Vagina (tissue), 2 donors: ENCODE data around the gene DDX54.

ENCODE experiments used
- POLR2A ChIP-seq, 2 donors: fragments of 450-650 bp; IDR thresholded peaks; one replicate each; pipeline ENCODE4 v1.6.1; 2017; ENCODE audit warnings: antibody characterized with exemption in 2 of 2, mild to moderate bottlenecking in 2 of 2, moderate library complexity in 2 of 2
- POLR2AphosphoS5 ChIP-seq, 2 donors: sonication (generic); formaldehyde crosslinking; IDR thresholded peaks; one replicate each; pipeline ENCODE4 v1.9.0; 2017; ENCODE audit warnings: antibody characterized with exemption in 2 of 2, mild to moderate bottlenecking in 2 of 2, low read depth in 1 of 2; ENCODE audit not compliant: insufficient read depth in 1 of 2

- TF ChIP-seq POLR2AphosphoS5 (IDR thresholded peaks at IDR 0.05; ENCODE audit: insufficient read depth in 1 of 2, low read depth in 1 of 2) (no peak), POLR2A (IDR thresholded peaks at IDR 0.05) (no peak)
These were observed 10.3 kb upstream of the DDX54 start for GRCh38 chr12:113195598-113195997.
